Hematopoietic multipotent progenitor cell treated with erythropoietin and hydrocortisone succinate and interleukin-3 and kit ligand, for 4 days (in vitro differentiated cells): ENCODE measurements around the gene FDXR.

Experiments
- DNase-seq: peaks from one replicate; pipeline ENCODE4 v3.0.0-alpha.2; 2015

Gene FDXR

DNA sequence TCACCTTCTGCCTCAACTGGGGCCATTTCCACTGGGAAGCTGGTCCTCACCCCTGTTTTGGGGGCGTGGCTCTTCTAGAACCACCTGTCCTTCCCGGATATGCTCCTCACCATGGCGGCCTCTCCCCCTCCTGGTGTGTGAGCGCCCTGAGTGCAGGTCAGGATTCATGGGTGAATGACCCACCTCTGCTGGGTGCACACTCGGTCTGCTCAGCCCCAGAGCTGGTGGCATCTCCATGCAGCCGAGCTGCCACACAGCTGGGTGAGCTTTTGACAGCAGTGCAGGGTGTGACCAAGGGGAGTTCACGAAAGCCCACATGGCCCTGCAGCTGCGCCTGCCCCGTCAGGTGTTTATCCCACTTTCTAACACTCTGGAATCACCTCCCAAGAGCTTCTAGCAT lies 40.4 kb downstream of the FDXR start:
- no peak for DNase-seq

DNA sequence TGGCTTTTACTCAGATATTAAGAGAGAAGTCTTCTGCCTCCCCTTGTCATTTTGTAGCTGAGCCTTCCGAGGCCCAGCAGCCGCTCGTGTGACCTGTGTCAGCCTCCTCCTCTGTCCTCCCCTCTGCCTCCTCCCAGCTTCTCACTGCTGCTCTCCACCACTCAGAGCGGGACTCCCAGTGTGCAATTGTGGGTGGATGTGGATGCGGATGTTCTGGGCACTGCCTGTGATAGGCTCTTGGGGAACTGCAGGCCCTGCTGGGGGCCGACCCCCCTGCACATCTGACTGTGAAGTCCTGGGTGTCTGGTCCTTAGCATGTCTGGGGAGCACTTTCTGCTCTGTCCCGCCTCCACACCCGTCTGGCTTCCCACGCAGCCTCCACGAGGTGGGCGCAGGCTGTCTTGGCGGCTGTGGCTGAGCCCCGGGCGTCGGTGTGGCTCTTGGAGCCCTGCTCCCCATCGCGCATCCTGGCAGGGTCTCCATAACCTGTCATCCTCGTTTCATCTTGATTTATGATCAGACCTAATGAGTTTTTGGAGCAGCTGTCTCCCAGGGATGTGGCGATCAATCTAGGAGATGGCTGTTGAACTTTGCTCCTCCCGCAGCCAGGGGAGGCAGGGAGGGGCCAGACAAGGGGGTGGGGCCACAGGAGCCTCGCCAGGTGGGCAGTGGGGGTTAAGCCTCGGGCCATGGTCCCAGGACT lies 41.2 kb downstream of the FDXR start:
- DNase-seq: no peak

DNA sequence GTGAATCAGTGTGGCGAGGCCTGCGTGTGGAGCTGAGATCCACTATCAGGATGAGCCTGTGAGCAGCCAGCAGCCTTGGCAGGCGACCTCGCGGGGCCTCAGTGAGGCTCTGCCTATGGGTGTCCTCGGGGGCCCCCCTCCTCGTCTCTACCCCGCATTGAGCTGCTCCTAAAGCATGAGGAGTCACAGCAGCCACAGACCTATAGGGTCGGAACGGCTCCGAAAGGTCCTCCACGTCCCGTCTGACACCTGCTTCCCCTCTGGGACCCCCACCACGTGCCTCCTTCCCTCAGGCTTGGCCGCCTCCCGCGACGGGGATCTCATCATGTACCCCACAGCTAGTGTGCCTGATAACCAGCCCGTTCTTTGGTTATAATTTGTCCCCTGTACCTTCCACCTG lies 41.9 kb downstream of the FDXR start:
- no peak for DNase-seq

DNA sequence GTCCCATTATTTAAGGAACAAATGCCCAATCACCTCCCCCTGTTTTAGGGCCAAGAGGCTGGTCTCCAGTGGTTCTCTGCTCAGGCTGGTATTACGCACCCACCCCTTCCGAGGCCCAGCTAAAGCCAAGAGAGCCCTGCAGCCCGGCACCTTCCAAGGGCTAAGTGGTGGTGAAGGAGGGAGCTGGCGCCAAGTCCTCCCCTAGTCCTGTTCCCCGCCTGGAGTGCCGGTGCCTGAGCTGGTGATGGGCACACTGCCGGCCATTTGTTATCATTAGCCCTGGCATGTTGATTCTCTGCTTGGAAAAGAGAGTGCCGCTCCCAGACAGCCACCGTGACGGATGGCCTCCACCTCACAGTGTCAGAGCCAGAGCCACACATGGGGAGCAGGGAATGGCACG lies 45.0 kb downstream of the FDXR start:
- DNase-seq: no peak

DNA sequence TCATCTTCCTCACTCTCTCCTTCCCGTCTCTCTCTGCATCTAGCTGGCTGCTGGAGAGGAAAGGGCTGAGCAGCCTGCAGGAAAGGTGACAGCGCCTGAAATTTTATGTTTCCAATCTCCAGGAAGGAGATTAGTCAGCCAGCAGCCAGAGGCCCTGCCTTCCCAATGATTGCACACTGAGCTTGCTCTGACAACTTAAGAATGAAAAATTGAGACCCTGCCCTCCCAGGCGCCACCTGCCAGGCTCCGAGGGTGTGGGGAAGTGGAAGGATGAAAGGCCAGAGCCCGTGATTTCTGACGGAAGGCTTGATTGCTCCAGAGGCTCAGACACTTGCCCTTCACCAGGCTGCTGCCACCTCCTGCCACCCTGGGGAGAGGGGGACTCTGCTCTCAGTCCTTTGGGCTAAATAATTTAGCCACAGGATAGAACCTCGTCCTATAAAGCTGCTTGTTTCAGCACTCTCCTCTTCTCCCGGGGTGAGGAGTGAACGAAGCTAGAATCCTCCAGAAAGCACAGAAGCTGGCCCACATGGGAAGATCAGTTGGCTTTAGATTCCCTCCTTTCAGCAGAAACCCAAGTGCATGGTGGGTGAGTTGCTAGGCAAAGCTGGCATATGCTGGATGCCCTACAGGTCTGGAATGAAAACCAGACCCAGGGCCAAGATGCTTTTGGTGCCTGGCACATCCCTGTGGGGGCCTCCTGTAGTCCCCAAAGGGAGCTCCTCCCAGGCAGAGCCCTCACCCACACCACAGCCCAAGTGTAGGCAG lies 46.7 kb downstream of the FDXR start:
- DNase-seq: no peak

DNA sequence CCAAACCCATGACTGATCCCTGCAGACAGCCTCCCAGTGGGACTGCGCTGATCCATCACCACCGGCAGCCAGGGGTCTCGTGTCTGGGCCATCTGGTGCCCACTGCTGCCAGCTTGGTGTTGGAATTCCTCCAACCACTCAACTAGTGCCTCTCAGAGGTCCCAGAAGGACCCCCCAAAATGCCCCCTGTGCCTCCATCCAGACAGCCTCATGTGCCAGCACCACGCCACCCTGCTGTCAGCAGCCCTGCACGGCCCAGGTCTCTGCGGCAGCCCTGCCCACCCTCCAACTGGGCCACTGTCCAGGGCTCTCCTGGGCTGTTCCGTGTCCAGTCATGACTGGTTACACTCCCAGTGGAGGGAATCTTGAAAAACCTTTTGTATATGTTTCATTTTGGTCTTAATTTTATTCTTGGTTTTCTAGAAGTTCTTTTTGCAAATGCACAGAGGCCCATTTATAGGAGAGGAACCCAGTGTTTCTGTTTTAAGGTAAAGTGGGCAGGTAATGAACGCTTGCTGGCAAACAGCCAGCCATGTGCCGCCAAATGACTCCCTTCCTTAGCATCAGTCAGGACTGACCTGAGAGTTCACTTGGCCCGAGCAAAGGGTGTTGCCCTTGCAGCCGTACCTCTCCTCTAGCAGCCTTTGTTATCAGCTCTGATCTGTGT lies 47.7 kb downstream of the FDXR start:
- no peak for DNase-seq

DNA sequence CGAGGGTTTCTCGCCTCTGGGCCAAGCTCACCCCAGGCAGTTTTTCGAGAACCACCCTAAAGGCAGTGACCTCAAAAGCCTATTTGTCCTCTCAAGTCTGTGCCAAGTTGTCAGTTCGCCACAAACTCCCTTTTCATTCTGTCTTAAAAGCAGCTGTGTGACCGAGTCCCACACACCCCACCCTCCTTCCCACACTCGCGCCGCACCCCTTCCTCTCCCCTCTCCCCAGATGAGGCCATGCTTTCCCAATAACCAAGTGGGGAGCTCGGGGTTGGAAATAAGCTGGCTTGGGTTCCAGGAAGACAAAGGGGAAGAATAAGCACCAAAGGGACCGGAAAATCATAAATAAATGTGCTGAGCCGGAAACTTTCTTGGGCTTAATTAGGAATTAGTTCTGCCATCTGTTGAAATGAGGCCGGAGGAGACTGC lies 49.8 kb downstream of the FDXR start:
- no peak for DNase-seq

DNA sequence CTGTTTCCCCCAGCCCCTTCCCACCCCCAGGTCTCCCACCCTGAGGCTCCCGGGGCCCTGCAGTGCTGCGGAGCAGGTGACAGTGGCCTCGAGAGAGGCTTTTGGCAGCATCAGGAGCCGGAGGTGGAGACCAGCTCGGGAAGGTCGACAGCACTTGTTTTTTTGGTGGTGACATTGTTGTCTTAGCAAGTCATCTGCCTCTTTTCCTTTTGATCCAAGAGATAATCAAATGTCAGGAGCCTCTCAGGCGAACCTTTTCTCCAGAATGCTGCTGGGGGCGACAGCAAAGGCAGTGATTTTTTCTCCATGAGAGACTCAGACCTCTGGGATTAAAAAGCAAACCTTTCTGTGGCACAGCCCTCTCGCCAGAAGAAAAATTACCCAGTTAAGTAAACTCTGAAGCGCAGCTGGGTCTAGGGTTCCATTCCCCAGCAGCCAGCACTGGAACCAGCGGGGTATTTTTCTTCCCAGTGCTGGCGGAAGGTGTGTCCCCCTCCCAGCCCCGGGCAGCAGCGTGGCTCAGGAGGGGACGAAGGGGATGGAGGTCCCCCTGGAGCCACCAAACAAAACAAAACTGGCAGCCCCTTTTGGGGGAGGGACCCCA lies 50.4 kb downstream of the FDXR start:
- DNase-seq: no peak

DNA sequence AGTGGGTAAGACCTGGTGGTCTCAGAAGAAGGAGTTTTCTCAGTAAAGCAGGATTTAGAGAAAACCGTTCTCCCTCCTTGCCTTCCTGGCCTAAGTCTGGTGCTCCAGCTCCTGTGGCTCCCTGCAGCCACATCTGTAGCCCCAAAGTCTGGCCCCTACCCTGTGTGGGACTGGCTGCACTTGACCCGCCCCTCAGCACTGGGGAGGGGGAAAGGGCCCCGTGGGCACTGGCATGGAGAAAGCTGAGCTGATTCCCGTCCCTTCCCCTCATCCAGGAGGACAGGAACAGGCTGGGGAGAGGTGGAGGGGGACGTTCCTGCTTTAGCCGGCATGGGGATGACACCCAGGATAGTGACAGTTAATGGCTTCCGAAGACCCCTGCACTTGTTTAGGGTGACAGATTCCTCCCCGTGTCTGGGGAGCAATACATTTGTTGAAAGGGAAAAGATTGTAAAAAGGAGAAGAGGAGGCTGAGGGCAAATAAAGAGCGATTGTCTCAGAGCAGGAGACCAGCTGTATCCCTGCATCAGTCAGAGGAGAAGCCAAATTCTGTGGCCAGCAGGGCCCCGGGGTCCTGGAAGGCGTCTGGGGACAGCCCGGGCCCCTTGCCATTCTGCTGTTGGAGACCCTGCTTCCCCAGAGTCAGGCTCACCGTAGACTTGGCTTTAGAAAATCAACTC lies 51.0 kb downstream of the FDXR start:
- no peak for DNase-seq

DNA sequence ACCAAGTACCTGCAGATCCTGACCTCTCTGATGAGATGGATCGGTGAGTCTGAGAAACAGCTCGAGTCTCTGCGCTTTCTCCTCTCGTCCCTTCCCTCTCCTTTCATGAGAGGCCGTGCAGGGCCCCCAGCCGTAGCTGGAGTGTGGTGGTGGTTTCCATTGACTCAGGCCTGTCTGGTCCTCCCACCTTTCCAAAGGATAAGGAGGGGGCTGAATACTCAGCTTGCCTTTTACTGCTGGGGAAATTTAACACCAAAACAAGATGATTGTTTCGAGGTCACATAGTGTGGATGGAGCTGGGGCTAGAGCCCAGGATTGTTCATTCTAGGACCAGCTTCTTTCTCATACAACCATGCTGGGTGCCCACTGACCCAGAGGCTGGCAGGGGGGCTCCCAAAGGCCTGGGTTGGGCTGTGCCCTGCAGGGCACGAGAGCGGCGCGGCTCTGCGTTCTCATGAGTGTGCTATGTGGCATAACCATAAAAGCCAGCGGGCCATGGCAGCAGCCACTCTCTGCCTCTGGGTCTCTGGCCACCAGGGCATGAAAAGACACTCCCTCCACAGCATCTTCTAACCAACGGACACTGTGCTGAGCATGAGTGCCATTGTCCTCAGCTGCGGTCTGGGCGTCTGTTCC lies 52.9 kb downstream of the FDXR start:
- no peak for DNase-seq

DNA sequence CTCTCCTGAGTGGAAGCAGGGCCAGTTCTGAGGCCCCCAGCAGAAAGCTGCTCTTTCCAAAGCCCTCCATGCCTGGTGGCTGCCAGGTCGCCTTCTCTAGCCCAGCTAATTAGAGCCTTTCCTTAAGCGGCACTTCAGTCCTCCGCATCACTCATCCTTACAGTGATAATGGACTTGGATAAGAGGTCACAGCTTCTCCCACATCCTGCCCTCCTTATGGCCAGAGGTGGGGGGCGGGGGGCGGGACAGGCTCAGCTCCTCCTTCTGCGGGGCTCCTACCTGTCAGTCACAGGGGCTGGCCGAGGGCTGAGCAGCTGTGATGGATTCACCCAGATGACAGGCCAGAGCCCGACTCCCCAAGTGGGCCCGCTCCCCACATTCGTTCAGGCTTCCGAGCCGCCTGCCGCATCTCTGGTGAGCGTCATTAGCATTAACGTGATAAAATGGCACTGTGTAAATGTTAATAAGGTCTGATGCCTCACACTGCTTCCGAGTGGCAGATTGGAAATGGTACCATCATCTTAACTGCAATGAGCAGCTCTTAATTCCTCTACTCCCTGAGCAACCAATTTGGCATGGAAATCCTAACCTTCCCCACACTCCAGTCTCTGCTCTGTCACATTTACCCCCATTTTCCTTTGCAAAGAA lies 54.4 kb downstream of the FDXR start:
- DNase-seq: no peak

DNA sequence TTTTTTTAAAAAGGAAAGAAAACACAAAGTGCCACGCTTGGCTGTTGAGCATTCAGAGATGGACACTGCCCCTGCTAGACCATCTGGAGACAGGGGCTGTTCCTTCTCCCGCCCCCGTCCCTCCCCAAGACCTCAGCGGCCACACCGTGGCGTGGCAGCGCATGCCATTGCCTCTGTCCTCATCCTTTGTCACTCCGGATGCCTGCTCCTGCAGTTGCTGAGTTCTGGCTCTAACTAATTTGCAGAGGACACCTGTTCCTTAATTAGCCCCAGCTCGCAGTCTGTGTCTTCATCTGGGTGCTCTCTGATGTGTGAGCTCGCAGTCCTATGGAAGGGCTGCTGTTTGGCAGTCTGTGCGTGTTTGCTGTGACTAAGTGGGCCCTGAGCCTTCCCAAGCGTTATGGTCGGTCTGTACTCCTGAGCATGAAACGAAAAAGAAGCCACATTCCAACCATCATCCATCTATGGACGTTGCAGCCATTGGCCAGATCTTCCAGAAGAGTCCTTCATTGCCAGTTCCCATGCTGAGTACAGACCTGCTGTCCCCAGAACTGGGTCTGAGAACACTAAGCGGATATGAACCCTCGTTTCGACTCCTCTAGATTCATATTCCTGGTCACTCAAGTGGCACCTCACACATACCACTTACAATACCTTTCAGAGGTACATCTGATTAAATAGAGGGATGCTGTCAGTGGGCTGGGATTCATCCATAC lies 55.7 kb downstream of the FDXR start:
- DNase-seq: no peak

DNA sequence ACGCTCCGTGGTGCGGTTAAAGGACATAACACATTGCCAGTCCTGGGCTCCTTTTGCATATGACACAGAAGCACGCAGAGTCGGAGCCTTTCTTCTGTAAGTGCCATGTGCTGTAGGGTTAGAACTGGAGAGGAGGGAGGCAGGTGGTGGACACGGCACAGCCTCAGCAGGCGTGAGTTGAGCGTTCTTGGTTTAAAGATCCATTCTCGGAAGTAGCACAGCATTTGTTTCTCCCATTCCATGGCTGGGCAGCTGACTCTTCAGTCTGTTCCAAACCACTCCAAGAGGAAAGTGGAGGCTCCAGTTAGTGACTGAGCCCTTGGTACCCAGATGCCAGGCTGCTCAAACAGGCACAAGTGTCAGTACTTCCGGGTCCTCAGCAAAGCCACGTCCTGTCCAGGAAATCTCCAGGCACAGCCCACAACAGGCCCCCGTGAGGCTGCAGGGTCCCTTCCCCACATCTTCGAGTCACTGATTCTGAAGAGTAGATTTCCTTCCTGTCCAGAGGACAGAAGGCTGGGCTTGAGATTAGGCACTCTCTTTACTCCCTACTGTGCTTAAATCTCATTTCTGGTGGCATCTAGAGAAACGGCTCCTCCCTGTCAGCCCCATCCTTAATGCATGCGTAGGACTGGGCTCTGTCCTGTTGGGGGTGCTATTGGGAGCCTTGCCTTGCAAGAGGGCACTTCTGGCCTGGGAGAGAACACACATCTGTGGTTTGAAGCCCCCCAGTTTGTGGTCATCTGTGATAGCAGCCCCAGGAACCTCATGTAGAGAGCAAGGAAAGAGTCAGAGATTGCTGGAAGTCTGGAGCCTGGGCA lies 57.0 kb downstream of the FDXR start:
- DNase-seq: peak; percentile 42

DNA sequence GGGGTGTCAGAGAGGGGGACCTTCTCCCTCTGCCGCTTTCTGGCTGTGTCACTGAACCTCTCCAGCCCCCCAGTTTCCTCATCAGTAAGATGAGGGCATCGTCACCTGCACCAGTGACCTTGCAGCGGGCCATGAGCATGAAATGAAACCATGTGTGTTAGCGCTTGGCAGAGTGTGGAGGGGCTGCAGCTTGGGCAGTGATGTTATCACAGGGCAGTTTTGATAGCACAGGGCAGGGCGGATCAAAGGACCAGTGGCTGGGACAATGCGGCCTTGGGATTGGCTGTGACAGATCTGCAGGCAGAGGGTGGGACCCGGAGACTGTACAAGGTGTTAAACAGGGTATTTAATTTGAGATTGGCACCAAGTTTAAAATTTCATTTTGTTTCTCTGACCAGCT lies 57.7 kb downstream of the FDXR start:
- no peak for DNase-seq

DNA sequence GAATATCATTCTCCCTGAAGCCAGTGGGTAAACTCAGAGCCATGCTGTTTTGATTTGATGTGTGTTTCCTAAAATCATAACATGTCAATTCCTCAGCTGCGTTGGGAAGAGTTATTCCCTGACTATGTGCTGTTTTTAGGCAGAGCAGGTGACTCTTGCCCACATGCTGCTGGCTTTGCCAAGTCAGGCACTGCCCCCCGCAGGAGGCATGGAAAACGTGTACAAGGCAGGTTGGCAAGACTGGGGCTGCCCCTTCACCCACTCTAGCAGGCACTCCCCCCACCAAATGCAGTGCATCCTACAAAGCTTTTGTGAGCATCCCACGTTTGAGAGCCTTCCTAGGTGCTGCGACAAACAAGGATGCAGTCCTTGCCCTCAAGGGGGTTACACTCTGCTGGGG lies 58.3 kb downstream of the FDXR start:
- DNase-seq: peak; percentile 13
